ENCODE data around the gene TANGO6.

Gene TANGO6

DNA sequence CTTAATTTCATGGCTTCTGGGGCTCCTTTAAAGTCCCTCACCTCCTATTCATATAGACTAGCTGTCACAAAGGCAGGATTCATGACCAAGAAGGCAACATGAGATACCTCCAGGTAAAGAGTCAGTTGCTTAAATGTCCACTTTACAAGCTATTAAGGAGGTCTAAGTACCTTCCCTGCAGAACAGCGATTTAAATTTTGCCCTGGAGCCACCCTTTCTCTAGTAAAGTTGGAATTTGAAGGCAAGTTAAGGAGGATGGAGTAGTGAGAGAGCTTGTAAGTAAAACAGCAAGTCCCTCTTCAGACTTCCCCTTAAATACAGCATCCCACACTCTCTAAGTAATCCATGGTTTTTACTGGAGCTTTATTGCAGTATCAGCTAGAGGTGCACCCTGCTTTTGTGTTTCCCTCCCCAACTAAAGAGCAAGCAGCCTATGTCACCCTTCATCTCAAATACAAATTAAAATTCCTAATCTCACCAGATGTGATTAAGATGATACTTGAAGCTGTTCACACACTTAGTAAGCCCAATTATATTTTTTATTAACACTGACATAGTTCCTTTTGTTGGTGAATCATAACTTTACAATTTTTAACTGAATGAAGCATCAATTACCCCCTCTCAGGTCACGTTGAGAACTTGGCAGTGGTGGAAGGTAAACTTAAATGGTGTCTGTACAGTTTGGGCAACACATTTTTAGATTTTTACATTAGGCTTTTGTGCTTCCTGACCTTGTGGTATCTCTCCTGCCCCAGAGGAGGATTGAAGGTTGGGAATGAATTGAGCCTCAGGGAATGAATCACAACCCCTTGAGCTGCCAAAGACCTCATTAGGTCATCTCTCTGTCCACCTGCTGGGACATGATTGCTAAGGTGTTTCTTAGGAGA, 108.9 kb downstream of the TANGO6 start:
- no peak overlapping the region for H2AFZ ChIP-seq (ENCODE audit: low read depth, low read length)
- H3K9me3 ChIP-seq (ENCODE audit: insufficient read depth, low read length, severe bottlenecking): no peaks in the 10 kb centered on the region
- DNase-seq (no peak), ATAC-seq (ENCODE audit: insufficient read depth, low read depth) (no peak)
- no peaks in the 10 kb centered on the region for H3K79me2 ChIP-seq (ENCODE audit: insufficient read depth, low read length)
- no peak overlapping the region for H3K27ac ChIP-seq (ENCODE audit: low read length)
- no peaks in the 10 kb centered on the region for H3K36me3 ChIP-seq (ENCODE audit: insufficient read depth, low read length)
- TF ChIP-seq, protein P1, sequence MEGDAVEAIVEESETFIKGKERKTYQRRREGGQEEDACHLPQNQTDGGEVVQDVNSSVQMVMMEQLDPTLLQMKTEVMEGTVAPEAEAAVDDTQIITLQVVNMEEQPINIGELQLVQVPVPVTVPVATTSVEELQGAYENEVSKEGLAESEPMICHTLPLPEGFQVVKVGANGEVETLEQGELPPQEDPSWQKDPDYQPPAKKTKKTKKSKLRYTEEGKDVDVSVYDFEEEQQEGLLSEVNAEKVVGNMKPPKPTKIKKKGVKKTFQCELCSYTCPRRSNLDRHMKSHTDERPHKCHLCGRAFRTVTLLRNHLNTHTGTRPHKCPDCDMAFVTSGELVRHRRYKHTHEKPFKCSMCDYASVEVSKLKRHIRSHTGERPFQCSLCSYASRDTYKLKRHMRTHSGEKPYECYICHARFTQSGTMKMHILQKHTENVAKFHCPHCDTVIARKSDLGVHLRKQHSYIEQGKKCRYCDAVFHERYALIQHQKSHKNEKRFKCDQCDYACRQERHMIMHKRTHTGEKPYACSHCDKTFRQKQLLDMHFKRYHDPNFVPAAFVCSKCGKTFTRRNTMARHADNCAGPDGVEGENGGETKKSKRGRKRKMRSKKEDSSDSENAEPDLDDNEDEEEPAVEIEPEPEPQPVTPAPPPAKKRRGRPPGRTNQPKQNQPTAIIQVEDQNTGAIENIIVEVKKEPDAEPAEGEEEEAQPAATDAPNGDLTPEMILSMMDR (IDR thresholded peaks at IDR 0.05; ENCODE audit: borderline replicate concordance, extremely low read depth, low read length, poor library complexity, severe bottlenecking): no peak
- TF ChIP-seq EZH2 (IDR thresholded peaks at IDR 0.05; ENCODE audit: borderline replicate concordance, low read depth, low read length, severe bottlenecking): no peak
- H4K20me1 ChIP-seq (ENCODE audit: insufficient read depth, low read length): no peaks in the 10 kb centered on the region
- no peak overlapping the region for H3K4me3 ChIP-seq (ENCODE audit: low read depth in 1 of 2, low read length in 2 of 2)
- no peaks in the 10 kb centered on the region for H3K27me3 ChIP-seq (ENCODE audit: insufficient read depth, low read length, poor library complexity)
- H3K4me2 ChIP-seq (ENCODE audit: insufficient read depth, low read length): no peak overlapping the region
- H3K9ac ChIP-seq (ENCODE audit: low read depth, low read length): no peak overlapping the region
- H3K4me1 ChIP-seq (ENCODE audit: insufficient read depth, low read length): no peaks in the 10 kb centered on the region

DNA sequence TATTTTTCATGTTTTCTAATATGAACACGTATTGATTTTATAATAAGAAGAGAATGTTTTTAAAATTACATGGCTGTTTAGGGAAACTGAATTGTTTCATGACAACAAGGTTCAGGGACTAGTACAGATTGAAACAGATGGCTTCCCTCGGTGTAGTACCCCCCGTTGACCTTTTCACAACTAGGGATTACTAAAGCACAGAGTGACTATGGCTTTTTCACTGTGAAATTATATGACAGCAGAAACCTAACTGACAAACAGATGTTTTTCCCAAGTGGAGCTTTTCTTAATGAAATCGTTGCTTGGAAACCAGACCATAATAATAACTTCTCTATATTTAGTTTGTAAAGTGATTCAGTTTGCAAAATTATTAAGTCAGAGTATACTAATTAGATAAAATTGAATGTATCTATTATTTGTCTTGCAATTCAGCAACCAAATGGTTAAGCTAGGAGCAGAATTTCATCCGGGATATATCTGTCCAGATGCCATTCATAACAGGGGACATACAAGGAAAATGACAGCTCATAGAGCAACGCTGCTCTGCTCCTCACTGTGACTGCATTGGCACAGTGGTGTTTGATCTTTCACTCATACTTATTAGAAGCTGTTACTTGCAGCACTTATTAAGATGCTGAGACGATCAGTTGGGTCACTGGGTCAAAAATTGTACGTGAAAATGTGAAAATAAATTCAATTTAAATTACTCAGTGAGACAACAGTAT, 111.7 kb downstream of the TANGO6 start:
- no peaks in the 10 kb centered on the region for H4K20me1 ChIP-seq (ENCODE audit: insufficient read depth, low read length)
- ATAC-seq (ENCODE audit: insufficient read depth, low read depth): no peak

DNA sequence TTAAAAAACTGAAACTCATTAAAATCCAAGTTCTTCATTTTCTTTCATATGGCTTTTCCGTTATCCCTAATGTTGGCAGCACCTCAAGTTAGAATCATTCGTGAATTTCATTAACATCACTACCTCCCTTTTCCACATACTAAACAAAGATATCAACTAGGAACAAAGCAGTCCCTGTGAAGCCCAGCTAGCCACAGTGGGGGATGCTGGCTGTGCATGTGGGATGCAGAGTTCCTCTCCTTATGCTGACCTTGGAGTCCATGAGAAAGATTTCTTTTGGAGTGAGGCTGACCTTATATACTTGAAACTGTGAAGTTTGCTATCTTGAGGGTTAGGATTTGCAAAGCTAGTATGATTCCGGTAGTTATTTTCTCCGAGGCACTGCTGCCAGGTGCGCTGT, 117.6 kb downstream of the TANGO6 start:
- H3K36me3 ChIP-seq (ENCODE audit: insufficient read depth, low read length): no peaks in the 10 kb centered on the region
- H3K9me3 ChIP-seq (ENCODE audit: insufficient read depth, low read length, severe bottlenecking): no peaks in the 10 kb centered on the region
- H3K4me3 ChIP-seq (ENCODE audit: low read depth in 1 of 2, low read length in 2 of 2): no peak overlapping the region
- no peak for DNase-seq
- no peaks in the 10 kb centered on the region for H3K79me2 ChIP-seq (ENCODE audit: insufficient read depth, low read length)
- H3K9ac ChIP-seq (ENCODE audit: low read depth, low read length): no peak overlapping the region
- H4K20me1 ChIP-seq (ENCODE audit: insufficient read depth, low read length): no peaks in the 10 kb centered on the region
- no peak overlapping the region for H3K27ac ChIP-seq (ENCODE audit: low read length)
- no peak for ATAC-seq (ENCODE audit: insufficient read depth, low read depth)
- no peaks in the 10 kb centered on the region for H3K27me3 ChIP-seq (ENCODE audit: insufficient read depth, low read length, poor library complexity)
- no peaks in the 10 kb centered on the region for H3K4me1 ChIP-seq (ENCODE audit: insufficient read depth, low read length)
- no peak overlapping the region for H2AFZ ChIP-seq (ENCODE audit: low read depth, low read length)
- H3K4me2 ChIP-seq (ENCODE audit: insufficient read depth, low read length): no peak overlapping the region
- TF ChIP-seq, protein P1 (IDR thresholded peaks at IDR 0.05; ENCODE audit: borderline replicate concordance, extremely low read depth, low read length, poor library complexity, severe bottlenecking): no peak
- no peak for TF ChIP-seq EZH2 (IDR thresholded peaks at IDR 0.05; ENCODE audit: borderline replicate concordance, low read depth, low read length, severe bottlenecking)

More for the DNA sequence above, 111.7 kb downstream of the TANGO6 start:
- H3K27ac ChIP-seq (ENCODE audit: low read length): no peak overlapping the region
- H3K4me3 ChIP-seq (ENCODE audit: low read depth in 1 of 2, low read length in 2 of 2): no peak overlapping the region
- no peaks in the 10 kb centered on the region for H3K9me3 ChIP-seq (ENCODE audit: insufficient read depth, low read length, severe bottlenecking)
- DNase-seq: no peak
- H3K9ac ChIP-seq (ENCODE audit: low read depth, low read length): no peak overlapping the region
- H3K27me3 ChIP-seq (ENCODE audit: insufficient read depth, low read length, poor library complexity): no peaks in the 10 kb centered on the region
- no peak overlapping the region for H2AFZ ChIP-seq (ENCODE audit: low read depth, low read length)
- H3K36me3 ChIP-seq (ENCODE audit: insufficient read depth, low read length): no peaks in the 10 kb centered on the region
- H3K4me1 ChIP-seq (ENCODE audit: insufficient read depth, low read length): no peaks in the 10 kb centered on the region
- H3K4me2 ChIP-seq (ENCODE audit: insufficient read depth, low read length): no peak overlapping the region
- no peak for TF ChIP-seq EZH2 (IDR thresholded peaks at IDR 0.05; ENCODE audit: borderline replicate concordance, low read depth, low read length, severe bottlenecking)
- TF ChIP-seq, protein P1 (IDR thresholded peaks at IDR 0.05; ENCODE audit: borderline replicate concordance, extremely low read depth, low read length, poor library complexity, severe bottlenecking): no peak
- no peaks in the 10 kb centered on the region for H3K79me2 ChIP-seq (ENCODE audit: insufficient read depth, low read length)

All from DND-41 (cell line).